ENCODE measurements around the gene SMYD2.

GRCh38 chr1:214285610-214286440, 4.9 kb downstream of the SMYD2 start:
- TF ChIP-seq, protein P1, sequence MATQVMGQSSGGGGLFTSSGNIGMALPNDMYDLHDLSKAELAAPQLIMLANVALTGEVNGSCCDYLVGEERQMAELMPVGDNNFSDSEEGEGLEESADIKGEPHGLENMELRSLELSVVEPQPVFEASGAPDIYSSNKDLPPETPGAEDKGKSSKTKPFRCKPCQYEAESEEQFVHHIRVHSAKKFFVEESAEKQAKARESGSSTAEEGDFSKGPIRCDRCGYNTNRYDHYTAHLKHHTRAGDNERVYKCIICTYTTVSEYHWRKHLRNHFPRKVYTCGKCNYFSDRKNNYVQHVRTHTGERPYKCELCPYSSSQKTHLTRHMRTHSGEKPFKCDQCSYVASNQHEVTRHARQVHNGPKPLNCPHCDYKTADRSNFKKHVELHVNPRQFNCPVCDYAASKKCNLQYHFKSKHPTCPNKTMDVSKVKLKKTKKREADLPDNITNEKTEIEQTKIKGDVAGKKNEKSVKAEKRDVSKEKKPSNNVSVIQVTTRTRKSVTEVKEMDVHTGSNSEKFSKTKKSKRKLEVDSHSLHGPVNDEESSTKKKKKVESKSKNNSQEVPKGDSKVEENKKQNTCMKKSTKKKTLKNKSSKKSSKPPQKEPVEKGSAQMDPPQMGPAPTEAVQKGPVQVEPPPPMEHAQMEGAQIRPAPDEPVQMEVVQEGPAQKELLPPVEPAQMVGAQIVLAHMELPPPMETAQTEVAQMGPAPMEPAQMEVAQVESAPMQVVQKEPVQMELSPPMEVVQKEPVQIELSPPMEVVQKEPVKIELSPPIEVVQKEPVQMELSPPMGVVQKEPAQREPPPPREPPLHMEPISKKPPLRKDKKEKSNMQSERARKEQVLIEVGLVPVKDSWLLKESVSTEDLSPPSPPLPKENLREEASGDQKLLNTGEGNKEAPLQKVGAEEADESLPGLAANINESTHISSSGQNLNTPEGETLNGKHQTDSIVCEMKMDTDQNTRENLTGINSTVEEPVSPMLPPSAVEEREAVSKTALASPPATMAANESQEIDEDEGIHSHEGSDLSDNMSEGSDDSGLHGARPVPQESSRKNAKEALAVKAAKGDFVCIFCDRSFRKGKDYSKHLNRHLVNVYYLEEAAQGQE (IDR thresholded peaks at IDR 0.05; ENCODE audit: borderline replicate concordance) = no peak
- TF ChIP-seq CTCF (IDR thresholded peaks at IDR 0.05; ENCODE audit: poor library complexity, severe bottlenecking) (no peak), EP300 (conservative IDR thresholded peaks at IDR 0.05; ENCODE audit: poor library complexity, severe bottlenecking) (no peak), EZH2 (IDR thresholded peaks at IDR 0.05; ENCODE audit: borderline replicate concordance, insufficient read depth, low read length, poor library complexity, severe bottlenecking) (no peak)

Measured in neural cell (in vitro differentiated cells).